HepG2 (cell line): Measurements from ENCODE around the gene INO80C. TPM values are rescaled to one million over a fixed set of nuclear protein-coding genes. Genes with fewer than 3 reads are reported as not detected.

Experiments
- ATAC-seq: fragments of 200-7000 bp; cut with Tn5 transposase; 3 replicates; pipeline ENCODE4 v1.9.1; 2020; ENCODE audit warnings: mild to moderate bottlenecking, moderate library complexity
- BruUV-seq: library from RNA; stranded (reverse); fragments of 400-500 nt; replicated peaks from 2 replicates; lab custom pipeline; 2021; lab: Mats Ljungman, UMichigan
- CTCF ChIA-PET: fragments of 300-600 bp; formaldehyde crosslinking; extraction: SDS; loops from one replicate; lab custom pipeline; 2021; ENCODE audit warnings: low total read pairs, inconsistent platforms, low intra/inter-chr PET ratio; lab: Yijun Ruan, JAX
- POLR2A ChIA-PET: fragments of 350-600 bp; sonication (Branson Sonifier 250); formaldehyde crosslinking; loops from one replicate; lab custom pipeline; 2020; ENCODE audit warnings: antibody characterized with exemption, inconsistent platforms; lab: Yijun Ruan, JAX
- DNase-seq: peaks from one replicate; pipeline ENCODE4 v3.0.0-alpha.2; 2015; ENCODE audit warnings: low spot score
- FAIRE-seq: peaks from 3 replicates; lab custom pipeline; 2011; peaks lifted over from hg19 to GRCh38; lab: Jason Lieb, UNC
- H2AFZ ChIP-seq: one replicate; pipeline ENCODE4 v1.6.1; 2011; ENCODE audit warnings: low read length, inconsistent platforms
- H3K27ac ChIP-seq: fragments of 300-600 bp; 3 replicates; pipeline ENCODE4 v1.8.0; 2011; ENCODE audit warnings: mixed run types, mild to moderate bottlenecking, mixed read lengths, low read length, inconsistent platforms; ENCODE audit not compliant: insufficient read depth; ENCODE audit errors: extremely low read length
- H3K27me3 ChIP-seq, 2 experiments: fragments of 200-600 bp in 1 of 2; 2 replicates in 1 of 2; 3 replicates in 1 of 2; pipeline versions ENCODE4 v1.6.0 to v1.8.0; 2011; ENCODE audit warnings: low read length in 2 of 2, mild to moderate bottlenecking in 2 of 2, moderate library complexity in 2 of 2, inconsistent platforms in 1 of 2; ENCODE audit not compliant: insufficient read depth in 2 of 2, control insufficient read depth in 1 of 2
- H3K36me3 ChIP-seq, 2 experiments: fragments of 200-600 bp in 1 of 2; replicated peaks in 1 of 2; 2 replicates in 1 of 2; 3 replicates in 1 of 2; pipeline versions ENCODE4 v1.5.1 to v1.8.0; 2011; ENCODE audit warnings: low read length in 2 of 2, inconsistent platforms in 1 of 2; ENCODE audit not compliant: insufficient read depth in 2 of 2, control insufficient read depth in 1 of 2
- H3K4me1 ChIP-seq: 2 replicates; pipeline ENCODE4 v1.5.1; 2012; ENCODE audit warnings: low read length, inconsistent platforms; ENCODE audit not compliant: insufficient read depth
- H3K4me2 ChIP-seq: 2 replicates; pipeline ENCODE4 v1.6.0; 2011; ENCODE audit warnings: low read depth, low read length, inconsistent platforms
- H3K4me3 ChIP-seq, 3 experiments: fragments of 200-600 bp in 1 of 3; sonication (generic), shearing (Covaris generic) in 1 of 3; replicated peaks in 1 of 3; 2 replicates each; pipeline ENCODE4 v1.5.1; 2011 to 2016; ENCODE audit warnings: low read length in 3 of 3, inconsistent platforms in 2 of 3, low read depth in 2 of 3, mild to moderate bottlenecking in 2 of 3, control low read depth in 1 of 3, mixed read lengths in 1 of 3; ENCODE audit not compliant: insufficient read depth in 1 of 3
- H3K79me2 ChIP-seq: one replicate; pipeline ENCODE4 v1.6.1; 2011; ENCODE audit warnings: low read length, inconsistent platforms; ENCODE audit not compliant: insufficient read depth
- H3K9ac ChIP-seq: 2 replicates; pipeline ENCODE4 v1.6.0; 2011; ENCODE audit warnings: mild to moderate bottlenecking, low read depth, low read length, inconsistent platforms; ENCODE audit not compliant: insufficient read depth
- H3K9me3 ChIP-seq: 2 replicates; pipeline ENCODE4 v1.5.1; 2012; ENCODE audit warnings: mild to moderate bottlenecking, low read length
- H4K20me1 ChIP-seq: 2 replicates; pipeline ENCODE4 v1.6.0; 2011; ENCODE audit warnings: inconsistent platforms, mild to moderate bottlenecking, low read length, moderate library complexity; ENCODE audit not compliant: insufficient read depth
- GFI1 ChIP-seq: sonication (generic); formaldehyde crosslinking; IDR thresholded peaks from 2 replicates; pipeline ENCODE4 v1.5.0; 2020; ENCODE audit warnings: missing genetic modification reagents, mild to moderate bottlenecking, borderline replicate concordance
- KDM1A ChIP-seq: IDR thresholded peaks from 2 replicates; pipeline ENCODE4 v1.6.1; 2016; ENCODE audit warnings: missing compliant biosample characterization
- MATR3 ChIP-seq: sonication (generic); formaldehyde crosslinking; IDR thresholded peaks from 2 replicates; pipeline ENCODE4 v1.4.0; 2020; ENCODE audit warnings: missing genetic modification reagents
- MIER3 ChIP-seq: IDR thresholded peaks from 2 replicates; pipeline ENCODE4 v1.6.1; 2016; ENCODE audit warnings: missing compliant biosample characterization, borderline replicate concordance
- NFE2L1 ChIP-seq: sonication (generic); formaldehyde crosslinking; IDR thresholded peaks from 2 replicates; pipeline ENCODE4 v1.4.0; 2020; ENCODE audit warnings: missing genetic modification reagents, mild to moderate bottlenecking, borderline replicate concordance
- NR1H2 ChIP-seq: sonication (generic); formaldehyde crosslinking; IDR thresholded peaks from 2 replicates; pipeline ENCODE4 v1.8.1; 2022; ENCODE audit warnings: low read depth, missing genetic modification reagents, borderline replicate concordance
- RAD51 ChIP-seq: fragments of 450-650 bp; IDR thresholded peaks from 2 replicates; pipeline ENCODE4 v1.6.1; 2016; ENCODE audit warnings: borderline replicate concordance
- SP4 ChIP-seq: sonication (generic); formaldehyde crosslinking; IDR thresholded peaks from 2 replicates; pipeline ENCODE4 v1.8.1; 2023; ENCODE audit warnings: mild to moderate bottlenecking, missing genetic modification reagents
- ZNF205 ChIP-seq: IDR thresholded peaks from 2 replicates; pipeline ENCODE4 v1.6.1; 2018; ENCODE audit warnings: missing biosample characterization, missing genetic modification reagents
- ZNF776 ChIP-seq: sonication (generic); formaldehyde crosslinking; IDR thresholded peaks from 2 replicates; pipeline ENCODE4 v1.4.0; 2020; ENCODE audit warnings: mild to moderate bottlenecking, missing genetic modification reagents
- ZNF841 ChIP-seq: sonication (generic); formaldehyde crosslinking; IDR thresholded peaks from 2 replicates; pipeline ENCODE4 v1.8.1; 2023; ENCODE audit warnings: missing genetic modification reagents, borderline replicate concordance
- ZSCAN30 ChIP-seq: sonication (generic); formaldehyde crosslinking; IDR thresholded peaks from 2 replicates; pipeline ENCODE4 v1.5.0; 2020; ENCODE audit warnings: mild to moderate bottlenecking, missing genetic modification reagents
- WGBS: methylation state at CpG from one replicate; pipeline ENCODE4 v1.1.6; 2017; ENCODE audit warnings: low lambda C conversion rate; 5-methylcytosine and 5-hydroxymethylcytosine counted together
- in situ Hi-C: cut with HindIII; loops from 2 replicates; pipeline ENCODE4 v1.10.0; 2017; ENCODE audit warnings: low pct_unique_long_range_greater_than_20kb; ENCODE audit not compliant: extremely low pct_ligation_motif_present
- intact Hi-C: fragments of 100-400 bp; cut with micrococcal nuclease; formaldehyde crosslinking; loops from one replicate; pipeline ENCODE4 v1.10.0; 2022; ENCODE audit not compliant: unreplicated experiment
- polyA plus RNA-seq, 8 experiments: library from polyadenylated mRNA; depleted of rRNA in 3 of 8; stranded (reverse) in 7 of 8; unstranded in 1 of 8; fragments of >200 nt; fragmentation: Illumina TruSeq in 4 of 8; extraction: Trizol in 4 of 8; gene quantifications; 2 replicates each; pipeline versions ENCODE4 v1.2.1 to v1.2.3, GENCODE V29; 2011 to 2016; ENCODE audit warnings: low read depth in 4 of 8, missing spikeins in 1 of 8, mixed read lengths in 1 of 8; ENCODE audit not compliant: insufficient read depth in 1 of 8
- total RNA-seq, 5 experiments: library from RNA; depleted of rRNA; stranded (reverse); fragments of >200 nt; fragmentation: Illumina TruSeq; extraction: Trizol; gene quantifications; 2 replicates each; pipeline ENCODE4 v1.2.3, GENCODE V29; 2016; ENCODE audit warnings: low read depth in 1 of 5
- TF ChIP-seq, protein P1 (sequence below): sonication (generic); formaldehyde crosslinking; IDR thresholded peaks from 2 replicates; pipeline ENCODE4 v1.5.0; 2020; ENCODE audit warnings: mild to moderate bottlenecking, missing genetic modification reagents, borderline replicate concordance
- TF ChIP-seq, protein P2 (sequence below): IDR thresholded peaks from 2 replicates; pipeline ENCODE4 v1.6.1; 2016; ENCODE audit warnings: low read depth
- TF ChIP-seq, protein P3 (sequence below): sonication (generic); formaldehyde crosslinking; IDR thresholded peaks from 2 replicates; pipeline ENCODE4 v1.5.1; 2020; ENCODE audit warnings: missing genetic modification reagents, mild to moderate bottlenecking, borderline replicate concordance

INO80C gene
- total and polyA plus RNA-seq, 2 of the 13 experiments (the other 11 are each of a cell fraction or from before 2014, with no cell fraction given), result 8.2 to 15.4 TPM

DNA sequence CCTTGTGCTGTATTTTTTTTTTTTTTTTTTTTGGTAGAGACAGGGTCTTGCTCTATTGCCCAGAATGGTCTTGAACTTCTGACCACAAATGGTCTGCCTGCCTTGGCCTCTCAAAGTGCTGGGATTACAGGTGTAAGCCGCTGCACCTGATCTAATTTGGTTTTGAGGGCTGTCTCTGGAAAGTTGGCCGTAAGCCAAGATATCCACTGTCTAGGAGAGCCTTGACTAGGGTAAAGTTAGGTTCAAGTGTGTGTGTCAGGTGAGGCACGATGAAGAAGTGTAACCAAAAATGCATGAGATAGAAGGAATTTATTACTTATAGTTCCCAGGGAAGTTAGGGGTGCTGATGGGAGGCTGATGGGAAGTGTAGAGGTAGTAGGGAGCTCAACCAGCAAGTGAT is 46.7 kb downstream of the INO80C start:
- DNase-seq, result no peak
- TF ChIP-seq, protein P1, sequence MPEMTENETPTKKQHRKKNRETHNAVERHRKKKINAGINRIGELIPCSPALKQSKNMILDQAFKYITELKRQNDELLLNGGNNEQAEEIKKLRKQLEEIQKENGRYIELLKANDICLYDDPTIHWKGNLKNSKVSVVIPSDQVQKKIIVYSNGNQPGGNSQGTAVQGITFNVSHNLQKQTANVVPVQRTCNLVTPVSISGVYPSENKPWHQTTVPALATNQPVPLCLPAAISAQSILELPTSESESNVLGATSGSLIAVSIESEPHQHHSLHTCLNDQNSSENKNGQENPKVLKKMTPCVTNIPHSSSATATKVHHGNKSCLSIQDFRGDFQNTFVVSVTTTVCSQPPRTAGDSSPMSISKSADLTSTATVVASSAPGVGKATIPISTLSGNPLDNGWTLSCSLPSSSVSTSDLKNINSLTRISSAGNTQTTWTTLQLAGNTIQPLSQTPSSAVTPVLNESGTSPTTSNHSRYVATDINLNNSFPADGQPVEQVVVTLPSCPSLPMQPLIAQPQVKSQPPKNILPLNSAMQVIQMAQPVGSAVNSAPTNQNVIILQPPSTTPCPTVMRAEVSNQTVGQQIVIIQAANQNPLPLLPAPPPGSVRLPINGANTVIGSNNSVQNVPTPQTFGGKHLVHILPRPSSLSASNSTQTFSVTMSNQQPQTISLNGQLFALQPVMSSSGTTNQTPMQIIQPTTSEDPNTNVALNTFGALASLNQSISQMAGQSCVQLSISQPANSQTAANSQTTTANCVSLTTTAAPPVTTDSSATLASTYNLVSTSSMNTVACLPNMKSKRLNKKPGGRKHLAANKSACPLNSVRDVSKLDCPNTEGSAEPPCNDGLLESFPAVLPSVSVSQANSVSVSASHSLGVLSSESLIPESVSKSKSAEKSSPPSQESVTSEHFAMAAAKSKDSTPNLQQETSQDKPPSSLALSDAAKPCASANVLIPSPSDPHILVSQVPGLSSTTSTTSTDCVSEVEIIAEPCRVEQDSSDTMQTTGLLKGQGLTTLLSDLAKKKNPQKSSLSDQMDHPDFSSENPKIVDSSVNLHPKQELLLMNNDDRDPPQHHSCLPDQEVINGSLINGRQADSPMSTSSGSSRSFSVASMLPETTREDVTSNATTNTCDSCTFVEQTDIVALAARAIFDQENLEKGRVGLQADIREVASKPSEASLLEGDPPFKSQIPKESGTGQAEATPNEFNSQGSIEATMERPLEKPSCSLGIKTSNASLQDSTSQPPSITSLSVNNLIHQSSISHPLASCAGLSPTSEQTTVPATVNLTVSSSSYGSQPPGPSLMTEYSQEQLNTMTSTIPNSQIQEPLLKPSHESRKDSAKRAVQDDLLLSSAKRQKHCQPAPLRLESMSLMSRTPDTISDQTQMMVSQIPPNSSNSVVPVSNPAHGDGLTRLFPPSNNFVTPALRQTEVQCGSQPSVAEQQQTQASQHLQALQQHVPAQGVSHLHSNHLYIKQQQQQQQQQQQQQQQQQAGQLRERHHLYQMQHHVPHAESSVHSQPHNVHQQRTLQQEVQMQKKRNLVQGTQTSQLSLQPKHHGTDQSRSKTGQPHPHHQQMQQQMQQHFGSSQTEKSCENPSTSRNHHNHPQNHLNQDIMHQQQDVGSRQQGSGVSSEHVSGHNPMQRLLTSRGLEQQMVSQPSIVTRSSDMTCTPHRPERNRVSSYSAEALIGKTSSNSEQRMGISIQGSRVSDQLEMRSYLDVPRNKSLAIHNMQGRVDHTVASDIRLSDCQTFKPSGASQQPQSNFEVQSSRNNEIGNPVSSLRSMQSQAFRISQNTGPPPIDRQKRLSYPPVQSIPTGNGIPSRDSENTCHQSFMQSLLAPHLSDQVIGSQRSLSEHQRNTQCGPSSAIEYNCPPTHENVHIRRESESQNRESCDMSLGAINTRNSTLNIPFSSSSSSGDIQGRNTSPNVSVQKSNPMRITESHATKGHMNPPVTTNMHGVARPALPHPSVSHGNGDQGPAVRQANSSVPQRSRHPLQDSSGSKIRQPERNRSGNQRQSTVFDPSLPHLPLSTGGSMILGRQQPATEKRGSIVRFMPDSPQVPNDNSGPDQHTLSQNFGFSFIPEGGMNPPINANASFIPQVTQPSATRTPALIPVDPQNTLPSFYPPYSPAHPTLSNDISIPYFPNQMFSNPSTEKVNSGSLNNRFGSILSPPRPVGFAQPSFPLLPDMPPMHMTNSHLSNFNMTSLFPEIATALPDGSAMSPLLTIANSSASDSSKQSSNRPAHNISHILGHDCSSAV (CRISPR knock-in tag), result no peak
- TF ChIP-seq, protein P2, sequence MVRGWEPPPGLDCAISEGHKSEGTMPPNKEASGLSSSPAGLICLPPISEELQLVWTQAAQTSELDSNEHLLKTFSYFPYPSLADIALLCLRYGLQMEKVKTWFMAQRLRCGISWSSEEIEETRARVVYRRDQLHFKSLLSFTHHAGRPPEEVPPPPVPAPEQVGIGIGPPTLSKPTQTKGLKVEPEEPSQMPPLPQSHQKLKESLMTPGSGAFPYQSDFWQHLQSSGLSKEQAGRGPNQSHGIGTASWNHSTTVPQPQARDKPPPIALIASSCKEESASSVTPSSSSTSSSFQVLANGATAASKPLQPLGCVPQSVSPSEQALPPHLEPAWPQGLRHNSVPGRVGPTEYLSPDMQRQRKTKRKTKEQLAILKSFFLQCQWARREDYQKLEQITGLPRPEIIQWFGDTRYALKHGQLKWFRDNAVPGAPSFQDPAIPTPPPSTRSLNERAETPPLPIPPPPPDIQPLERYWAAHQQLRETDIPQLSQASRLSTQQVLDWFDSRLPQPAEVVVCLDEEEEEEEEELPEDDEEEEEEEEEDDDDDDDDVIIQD (CRISPR knock-in tag), result no peak
- TF ChIP-seq ZNF841 (CRISPR knock-in tag) (no peak), NFE2L1 (CRISPR knock-in tag) (no peak), ZNF205 (CRISPR knock-in tag) (no peak), ZSCAN30 (CRISPR knock-in tag) (no peak), SP4 (CRISPR knock-in tag) (no peak), RAD51 (no peak), MIER3 (CRISPR knock-in tag) (no peak), ZNF776 (CRISPR knock-in tag) (no peak), NR1H2 (CRISPR knock-in tag) (no peak), KDM1A (no peak), MATR3 (CRISPR knock-in tag) (no peak), GFI1 (CRISPR knock-in tag) (no peak)
- TF ChIP-seq, protein P3, sequence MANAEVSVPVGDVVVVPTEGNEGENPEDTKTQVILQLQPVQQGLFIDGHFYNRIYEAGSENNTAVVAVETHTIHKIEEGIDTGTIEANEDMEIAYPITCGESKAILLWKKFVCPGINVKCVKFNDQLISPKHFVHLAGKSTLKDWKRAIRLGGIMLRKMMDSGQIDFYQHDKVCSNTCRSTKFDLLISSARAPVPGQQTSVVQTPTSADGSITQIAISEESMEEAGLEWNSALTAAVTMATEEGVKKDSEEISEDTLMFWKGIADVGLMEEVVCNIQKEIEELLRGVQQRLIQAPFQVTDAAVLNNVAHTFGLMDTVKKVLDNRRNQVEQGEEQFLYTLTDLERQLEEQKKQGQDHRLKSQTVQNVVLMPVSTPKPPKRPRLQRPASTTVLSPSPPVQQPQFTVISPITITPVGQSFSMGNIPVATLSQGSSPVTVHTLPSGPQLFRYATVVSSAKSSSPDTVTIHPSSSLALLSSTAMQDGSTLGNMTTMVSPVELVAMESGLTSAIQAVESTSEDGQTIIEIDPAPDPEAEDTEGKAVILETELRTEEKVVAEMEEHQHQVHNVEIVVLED (CRISPR knock-in tag), result no peak

More for the DNA sequence above, 46.7 kb downstream of the INO80C start:
- no peak overlapping the region for H2AFZ ChIP-seq
- in situ Hi-C loops, result no loop called here
- intact Hi-C loops, result no loop called here
- POLR2A ChIA-PET, result no interaction called here
- WGBS, result 47% methylated on average over 3 of the region's 3 CpGs
- CTCF ChIA-PET, result no interaction called here
- H3K36me3 ChIP-seq, result no peaks in the 10 kb centered on the region
- BruUV-seq, result no TSS peak
- H3K27ac ChIP-seq, result no peak overlapping the region
- H3K9ac ChIP-seq, result no peak overlapping the region
- H4K20me1 ChIP-seq, result no peaks in the 10 kb centered on the region
- H3K4me1 ChIP-seq, result peaks cover 3% of the 10 kb centered on the region; the same call in 1 of the 2 replicates
- H3K79me2 ChIP-seq, result no peaks in the 10 kb centered on the region
- H3K4me3 ChIP-seq, result no peak overlapping the region
- no peaks in the 10 kb centered on the region; a peak in 1 of 5 replicates for H3K27me3 ChIP-seq
- ATAC-seq (no peak), FAIRE-seq (no peak)
- no peak overlapping the region for H3K4me2 ChIP-seq
- H3K9me3 ChIP-seq, result no peaks in the 10 kb centered on the region
